Activated CD4-positive, alpha-beta T cell treated with anti-CD3 and anti-CD28 coated beads, Interleukin-2, amount 10 ng/mL, durations not matched to agents 7 days and 5 days (primary cell): ENCODE results near the gene USP53. TPM values are rescaled to one million over a fixed set of nuclear protein-coding genes. Genes with fewer than 3 reads are reported as not detected.
"Not testable (repeated sequence)": the region's sequence is repeated elsewhere in the genome, so short reads cannot be mapped to it uniquely, and the experiment has no call there.

Source experiments
- CTCF ChIA-PET: fragments of 350-600 bp; sonication (Branson Sonifier 250); formaldehyde crosslinking; loops from one replicate; lab custom pipeline; 2021; ENCODE audit warnings: antibody characterized with exemption; lab: Charles Lee
- POLR2A ChIA-PET: fragments of 350-600 bp; sonication (Branson Sonifier 250); formaldehyde crosslinking; loops from one replicate; lab custom pipeline; 2021; ENCODE audit warnings: antibody characterized with exemption; lab: Charles Lee
- DNase-seq: peaks from one replicate; pipeline ENCODE4 v3.0.0-alpha.2; 2020
- H3K27ac Mint-ChIP-seq: one replicate; pipeline ENCODE4 v1.8.0; 2021; ENCODE audit warnings: mild to moderate bottlenecking, moderate library complexity, mixed read lengths
- H3K27me3 Mint-ChIP-seq: one replicate; pipeline ENCODE4 v1.8.0; 2021; ENCODE audit warnings: mixed read lengths
- H3K36me3 Mint-ChIP-seq: one replicate; pipeline ENCODE4 v1.8.0; 2021; ENCODE audit warnings: low read depth, mixed read lengths
- H3K4me1 Mint-ChIP-seq: one replicate; pipeline ENCODE4 v1.8.0; 2021; ENCODE audit warnings: mixed read lengths
- H3K4me3 Mint-ChIP-seq: one replicate; pipeline ENCODE4 v1.8.0; 2021; ENCODE audit warnings: mild to moderate bottlenecking, moderate library complexity, mixed read lengths
- H3K9me3 Mint-ChIP-seq: one replicate; pipeline ENCODE4 v1.8.0; 2021; ENCODE audit warnings: mixed read lengths
- total RNA-seq, 2 experiments: library from RNA; stranded (reverse); gene quantifications; one replicate each; pipeline ENCODE4 v1.2.3, GENCODE V29; 2021

Gene USP53
- total RNA-seq, 2 experiments from 2014 or later = 6.7 to 6.9 TPM

DNA sequence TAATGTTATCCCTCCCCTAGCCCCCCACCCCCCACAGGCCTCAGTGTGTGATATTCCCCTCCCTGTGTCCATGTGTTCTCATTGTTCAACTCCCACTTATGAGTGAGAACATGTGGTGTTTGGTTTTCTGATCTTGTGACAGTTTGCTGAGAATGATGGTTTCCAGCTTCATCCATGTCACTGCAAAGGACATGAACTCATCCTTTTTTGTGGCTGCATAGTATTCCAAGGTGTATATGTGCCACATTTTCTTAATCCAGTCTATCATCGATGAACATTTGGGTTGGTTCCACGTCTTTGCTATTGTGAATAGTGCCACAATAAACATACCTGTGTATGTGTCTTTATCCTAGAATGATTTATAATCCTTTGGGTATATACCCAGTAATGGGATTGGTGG is 38.5 kb downstream of the USP53 start:
- peaks cover 40% of the 10 kb centered on the region for H3K36me3 Mint-ChIP-seq
- POLR2A ChIA-PET = not testable (repeated sequence)

DNA sequence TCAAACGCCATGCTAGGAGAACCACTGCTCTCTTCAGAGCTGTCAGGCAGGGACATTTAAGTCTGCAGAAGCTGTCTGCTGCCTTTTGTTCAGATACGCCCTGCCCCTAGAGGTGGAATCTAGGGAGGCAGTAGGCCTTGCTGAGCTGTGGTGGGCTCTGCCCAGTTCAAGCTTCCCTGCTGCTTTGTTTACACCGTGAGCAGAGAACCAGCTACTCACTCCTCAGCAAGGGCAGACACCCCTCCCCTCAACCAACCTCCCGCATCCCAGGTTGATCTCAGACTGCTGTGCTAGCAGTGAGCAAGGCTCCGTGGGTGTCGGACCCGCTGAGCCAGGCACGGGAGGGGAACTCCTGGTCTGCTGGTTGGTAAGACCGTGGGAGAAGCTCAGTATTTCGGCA is 42.7 kb downstream of the USP53 start:
- H3K4me3 Mint-ChIP-seq, POLR2A ChIA-PET, H3K27ac Mint-ChIP-seq, H3K4me1 Mint-ChIP-seq, DNase-seq, H3K27me3 Mint-ChIP-seq: not testable (repeated sequence)
- CTCF ChIA-PET = interaction anchor here (0.6 kb wide), 1 partner anchor 312 kb away, joined by 3 read pairs; no protein-coding TSS in a partner anchor
- H3K36me3 Mint-ChIP-seq = peaks cover 56% of the 10 kb centered on the region
- peaks cover 25% of the 10 kb centered on the region for H3K9me3 Mint-ChIP-seq

More for the DNA sequence above, 38.5 kb downstream of the USP53 start:
- H3K27me3 Mint-ChIP-seq, H3K4me1 Mint-ChIP-seq, DNase-seq, H3K27ac Mint-ChIP-seq, H3K4me3 Mint-ChIP-seq, CTCF ChIA-PET: not testable (repeated sequence)
- peaks cover 25% of the 10 kb centered on the region for H3K9me3 Mint-ChIP-seq

DNA sequence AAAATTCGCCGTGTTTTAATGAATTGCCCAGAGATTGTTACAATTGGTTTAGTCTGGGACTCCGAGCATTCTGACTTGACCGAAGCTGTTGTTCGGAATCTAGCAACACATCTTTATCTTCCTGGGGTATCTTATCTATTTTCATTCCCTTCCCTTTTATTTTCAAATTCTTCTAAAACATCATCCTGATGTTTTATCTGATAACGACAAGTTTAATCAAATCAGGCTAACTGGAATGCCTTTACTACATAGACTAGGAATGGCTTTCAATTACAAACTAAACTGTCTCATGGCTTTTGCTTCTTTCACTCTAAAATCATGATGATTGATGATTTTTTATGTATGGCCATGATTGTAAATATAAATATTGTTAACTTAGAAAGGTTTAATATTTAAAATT is 48.0 kb downstream of the USP53 start:
- ChIA-PET POLR2A (no interaction called here), CTCF (no interaction called here)
- Mint-ChIP-seq H3K36me3 (peaks cover 22% of the 10 kb centered on the region), H3K27ac (no peak overlapping the region), H3K4me3 (no peak overlapping the region), H3K9me3 (no peaks in the 10 kb centered on the region), H3K27me3 (no peaks in the 10 kb centered on the region), H3K4me1 (no peaks in the 10 kb centered on the region)
- DNase-seq = no peak

DNA sequence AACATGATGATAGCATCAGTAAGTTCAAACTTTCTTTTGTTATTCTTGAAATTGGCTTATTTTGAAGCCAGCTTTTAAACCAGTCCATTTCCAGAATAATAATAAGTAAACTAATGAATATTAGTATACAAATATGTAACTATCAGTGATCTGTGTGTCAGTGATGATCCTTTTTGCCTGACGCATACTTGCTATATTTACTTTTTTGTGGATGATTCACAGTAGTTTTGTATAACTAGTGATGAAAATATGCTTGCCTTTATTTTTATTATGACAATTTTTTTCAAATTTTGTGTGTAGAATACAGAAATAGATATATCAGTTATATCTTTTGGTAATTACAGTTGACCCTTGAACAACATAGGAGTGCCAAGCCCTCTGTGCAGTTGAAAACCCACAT is 49.5 kb downstream of the USP53 start:
- Mint-ChIP-seq H3K27ac (no peak overlapping the region), H3K27me3 (no peaks in the 10 kb centered on the region), H3K9me3 (peaks cover 5% of the 10 kb centered on the region), H3K36me3 (peaks cover 32% of the 10 kb centered on the region), H3K4me3 (no peak overlapping the region), H3K4me1 (peaks cover 8% of the 10 kb centered on the region)
- ChIA-PET POLR2A (no interaction called here), CTCF (no interaction called here)
- no peak for DNase-seq

DNA sequence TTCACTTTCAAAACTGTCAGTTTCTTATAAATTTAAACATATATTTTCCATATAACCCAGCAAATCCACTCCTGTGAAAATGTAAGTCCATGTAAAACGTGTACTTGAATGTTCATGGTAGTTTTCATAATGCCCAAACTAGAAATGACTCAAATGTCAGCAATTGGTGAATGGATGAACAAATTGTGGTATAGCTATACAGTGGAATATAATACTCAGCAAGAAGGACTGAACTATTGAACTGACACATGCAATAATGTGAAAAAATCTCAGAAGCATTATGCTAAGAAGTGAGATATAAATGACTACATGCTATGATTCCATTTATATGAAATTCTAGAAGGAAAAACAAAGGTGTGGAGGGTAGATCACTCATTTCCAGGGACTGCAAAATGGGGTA is 52.2 kb downstream of the USP53 start:
- Mint-ChIP-seq H3K4me1 (peaks cover 8% of the 10 kb centered on the region), H3K36me3 (peaks cover 17% of the 10 kb centered on the region), H3K4me3 (no peak overlapping the region), H3K27ac (no peak overlapping the region), H3K27me3 (no peaks in the 10 kb centered on the region), H3K9me3 (peaks cover 5% of the 10 kb centered on the region)
- DNase-seq = no peak
- ChIA-PET CTCF (interaction anchor here (0.6 kb wide), 1 partner anchor 295 kb away, joined by 3 read pairs; no protein-coding TSS in a partner anchor), POLR2A (no interaction called here)

DNA sequence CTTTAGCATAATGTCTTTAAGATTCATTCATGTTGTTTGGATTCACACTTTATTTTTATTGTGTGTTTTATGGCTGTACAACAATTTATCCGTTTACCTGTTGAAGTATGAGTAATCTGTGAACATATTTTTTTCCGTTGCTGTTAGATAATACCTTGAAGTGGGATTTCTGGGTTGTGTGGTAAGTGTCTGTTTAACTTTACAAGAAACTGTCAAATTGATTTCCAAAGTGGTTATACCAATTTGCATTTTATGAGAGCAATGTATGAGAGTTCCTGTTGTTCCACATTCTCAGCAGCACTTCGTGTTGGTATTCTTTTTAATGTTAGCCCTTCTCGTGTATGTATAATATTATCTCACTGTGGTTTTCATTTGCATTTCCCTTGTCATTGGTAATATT is 53.6 kb downstream of the USP53 start:
- Mint-ChIP-seq H3K27ac (no peak overlapping the region), H3K36me3 (peaks cover 14% of the 10 kb centered on the region), H3K4me1 (peaks cover 8% of the 10 kb centered on the region), H3K9me3 (peaks cover 5% of the 10 kb centered on the region), H3K4me3 (no peak overlapping the region), H3K27me3 (no peaks in the 10 kb centered on the region)
- DNase-seq = no peak
- POLR2A ChIA-PET = no interaction called here
- CTCF ChIA-PET = no interaction called here

DNA sequence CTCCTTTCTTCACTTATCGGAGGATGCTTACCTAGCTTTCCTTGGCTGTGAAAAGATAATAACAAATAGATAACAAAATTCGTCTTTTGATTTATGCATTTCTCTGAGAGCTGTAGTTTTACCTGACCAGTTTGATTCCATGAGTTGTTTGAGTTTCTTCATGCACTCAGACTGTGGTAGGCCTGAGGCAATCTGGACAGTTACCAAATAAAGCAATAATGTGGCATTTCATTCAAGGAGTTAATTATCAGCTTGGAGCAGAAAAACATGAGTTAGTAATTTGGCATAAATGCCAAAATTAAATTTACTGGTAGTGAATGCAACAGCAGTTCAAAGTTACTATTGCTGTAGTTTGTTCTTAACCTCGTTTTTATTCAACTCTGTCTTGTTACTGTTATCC is 56.0 kb downstream of the USP53 start:
- ChIA-PET POLR2A (no interaction called here), CTCF (interaction anchor here (1.4 kb wide), 1 partner anchor 12 kb away, joined by 3 read pairs; no protein-coding TSS in a partner anchor)
- DNase-seq = no peak
- Mint-ChIP-seq H3K9me3 (peaks cover 5% of the 10 kb centered on the region), H3K27me3 (no peaks in the 10 kb centered on the region), H3K4me1 (peaks cover 8% of the 10 kb centered on the region), H3K27ac (no peak overlapping the region), H3K36me3 (peaks cover 16% of the 10 kb centered on the region), H3K4me3 (no peak overlapping the region)

DNA sequence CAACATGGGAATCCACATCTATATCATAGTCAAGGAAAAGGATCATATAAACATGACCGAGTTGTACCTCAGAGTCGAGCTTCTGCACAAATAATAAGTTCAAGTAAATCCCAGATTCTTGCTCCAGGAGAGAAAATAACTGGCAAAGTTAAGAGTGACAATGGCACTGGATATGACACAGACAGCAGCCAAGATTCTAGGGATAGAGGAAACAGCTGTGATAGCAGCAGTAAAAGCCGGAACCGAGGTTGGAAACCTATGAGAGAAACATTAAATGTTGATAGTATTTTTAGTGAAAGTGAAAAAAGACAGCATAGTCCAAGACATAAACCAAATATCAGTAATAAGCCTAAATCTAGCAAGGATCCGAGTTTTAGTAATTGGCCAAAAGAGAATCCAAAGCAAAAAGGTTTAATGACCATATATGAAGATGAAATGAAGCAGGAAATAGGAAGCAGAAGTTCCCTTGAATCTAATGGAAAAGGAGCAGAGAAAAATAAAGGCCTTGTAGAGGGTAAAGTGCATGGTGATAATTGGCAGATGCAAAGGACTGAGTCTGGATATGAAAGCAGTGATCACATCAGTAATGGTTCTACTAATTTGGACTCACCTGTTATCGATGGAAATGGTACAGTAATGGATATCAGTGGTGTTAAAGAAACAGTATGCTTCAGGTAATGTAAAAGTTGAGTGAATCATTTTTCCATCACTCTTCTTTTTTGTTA is 59.0 kb downstream of the USP53 start:
- Mint-ChIP-seq H3K27ac (no peak overlapping the region), H3K27me3 (no peaks in the 10 kb centered on the region), H3K4me3 (no peak overlapping the region), H3K9me3 (no peaks in the 10 kb centered on the region), H3K4me1 (no peaks in the 10 kb centered on the region), H3K36me3 (peaks cover 7% of the 10 kb centered on the region)
- POLR2A ChIA-PET = no interaction called here
- CTCF ChIA-PET = no interaction called here
- DNase-seq = no peak

DNA sequence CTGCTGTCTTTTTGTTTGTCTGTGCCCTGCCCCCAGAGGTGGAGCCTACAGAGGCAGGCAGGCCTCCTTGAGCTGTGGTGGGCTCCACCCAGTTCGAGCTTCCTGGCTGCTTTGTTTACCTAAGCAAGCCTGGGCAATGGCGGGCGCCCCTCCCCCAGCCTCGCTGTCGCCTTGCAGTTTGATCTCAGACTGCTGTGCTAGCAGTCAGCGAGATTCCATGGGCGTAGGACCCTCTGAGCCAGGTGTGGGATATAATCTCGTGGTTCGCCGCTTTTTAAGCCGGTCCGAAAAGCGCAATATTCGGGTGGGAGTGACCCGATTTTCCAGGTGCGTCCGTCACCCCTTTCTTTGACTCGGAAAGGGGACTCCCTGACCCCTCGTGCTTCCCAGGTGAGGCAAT is 67.0 kb downstream of the USP53 start:
- H3K36me3 Mint-ChIP-seq = peaks cover 11% of the 10 kb centered on the region
- H3K4me3 Mint-ChIP-seq, POLR2A ChIA-PET, DNase-seq, H3K27me3 Mint-ChIP-seq, H3K9me3 Mint-ChIP-seq, H3K4me1 Mint-ChIP-seq, H3K27ac Mint-ChIP-seq: not testable (repeated sequence)
- CTCF ChIA-PET = interaction anchor here (1.5 kb wide), 1 partner anchor 11 kb away, joined by 3 read pairs; no protein-coding TSS in a partner anchor

DNA sequence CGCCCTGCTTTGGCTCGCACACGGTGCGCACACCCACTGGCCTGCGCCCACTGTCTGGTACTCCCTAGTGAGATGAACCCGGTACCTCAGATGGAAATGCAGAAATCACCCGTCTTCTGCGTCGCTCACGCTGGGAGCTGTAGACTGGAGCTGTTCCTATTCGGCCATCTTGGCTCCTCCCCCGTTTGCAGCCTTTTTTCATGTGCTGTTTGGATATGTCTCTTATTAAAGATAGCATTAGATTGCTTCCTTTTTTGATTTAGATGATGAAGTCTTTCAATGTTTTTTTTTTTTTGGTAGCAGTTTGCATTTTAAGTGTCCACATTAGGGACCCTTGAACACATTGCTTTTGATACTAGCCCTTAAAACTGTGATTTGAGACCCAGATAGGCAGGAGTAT is 67.4 kb downstream of the USP53 start:
- H3K27me3 Mint-ChIP-seq, POLR2A ChIA-PET, H3K4me3 Mint-ChIP-seq, DNase-seq, H3K27ac Mint-ChIP-seq, H3K9me3 Mint-ChIP-seq: not testable (repeated sequence)
- CTCF ChIA-PET = interaction anchor here (1.5 kb wide), 1 partner anchor 11 kb away, joined by 3 read pairs; no protein-coding TSS in a partner anchor
- Mint-ChIP-seq H3K36me3 (peaks cover 12% of the 10 kb centered on the region), H3K4me1 (peaks cover 11% of the 10 kb centered on the region)

DNA sequence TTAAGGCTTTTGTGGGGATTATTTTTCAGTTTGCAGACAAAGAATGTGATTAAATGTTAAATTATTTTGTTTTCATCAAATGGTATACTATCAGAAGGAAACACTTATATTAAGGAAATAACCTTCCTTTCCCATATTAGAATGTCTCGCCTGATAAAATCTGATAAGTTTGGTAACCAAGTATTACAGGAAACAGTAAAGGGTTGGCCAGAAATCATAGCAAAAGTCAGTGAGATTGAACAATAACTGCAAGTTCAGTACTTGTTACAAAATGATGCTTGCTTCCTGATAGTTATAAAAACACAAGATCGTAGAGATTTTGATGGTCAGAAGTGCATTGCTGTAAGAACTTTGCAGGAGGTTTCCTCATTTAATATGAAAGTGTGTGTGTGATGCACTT is 68.9 kb downstream of the USP53 start:
- Mint-ChIP-seq H3K27ac (no peak overlapping the region), H3K36me3 (peaks cover 13% of the 10 kb centered on the region), H3K4me3 (no peak overlapping the region), H3K27me3 (no peaks in the 10 kb centered on the region), H3K4me1 (peaks cover 19% of the 10 kb centered on the region), H3K9me3 (peaks cover 2% of the 10 kb centered on the region)
- no peak for DNase-seq
- ChIA-PET POLR2A (interaction anchor here (0.6 kb wide), 1 partner anchor 22 kb away, joined by 3 read pairs; no protein-coding TSS in a partner anchor), CTCF (no interaction called here)

DNA sequence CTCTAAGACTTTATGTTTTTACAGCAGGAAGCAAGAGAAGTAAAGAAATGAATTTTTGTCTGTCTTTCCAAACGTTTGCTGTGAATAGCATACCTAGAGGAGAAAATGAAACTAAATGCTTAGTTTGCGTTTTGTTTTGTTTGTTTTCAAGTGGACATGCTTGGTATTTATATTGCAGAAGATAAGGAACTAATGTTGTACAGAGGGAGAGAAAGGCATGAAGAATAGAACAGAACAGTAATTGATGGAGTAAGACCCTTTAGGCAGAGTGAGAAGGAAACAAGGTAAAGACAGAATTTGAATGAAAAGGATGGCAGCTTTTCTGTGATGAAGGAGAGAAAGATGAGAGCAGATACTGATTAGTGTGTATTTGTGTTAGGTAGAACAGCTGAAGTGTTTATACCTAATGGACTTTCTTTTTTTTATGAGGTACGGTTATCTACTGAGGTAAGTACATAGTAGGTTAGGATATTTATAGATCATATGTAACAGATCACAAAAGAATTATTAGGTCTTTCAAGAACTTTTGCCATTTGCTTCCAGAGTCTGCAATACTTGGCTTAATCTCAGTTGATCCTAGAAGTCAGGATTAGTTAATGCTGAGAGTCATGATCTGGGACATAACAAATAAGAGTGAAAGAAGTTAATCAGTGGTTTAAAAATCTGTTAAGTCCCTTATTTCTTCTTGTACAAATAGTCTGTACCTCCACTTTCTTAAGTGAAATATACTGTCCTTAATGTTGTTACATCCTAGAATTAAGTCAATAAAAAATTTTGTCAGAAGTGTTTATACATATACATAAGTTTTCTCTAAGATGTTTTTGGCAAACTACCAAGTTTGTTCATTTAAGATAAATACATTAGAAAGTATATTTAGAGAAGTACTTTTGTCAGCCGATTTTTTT is 72.6 kb downstream of the USP53 start:
- Mint-ChIP-seq H3K36me3 (peaks cover 10% of the 10 kb centered on the region), H3K9me3 (no peaks in the 10 kb centered on the region), H3K4me3 (peak overlapping the region; percentile 64), H3K27me3 (no peaks in the 10 kb centered on the region), H3K4me1 (peaks cover 17% of the 10 kb centered on the region), H3K27ac (peak overlapping the region; percentile 77)
- DNase-seq = no peak
- ChIA-PET POLR2A (no interaction called here), CTCF (no interaction called here)
